Activated T-helper 1 cell treated with anti-CD3 and anti-CD28 coated beads, Interleukin-2, amount 50 U/mL, for 16 hours (primary cell): Measurements from ENCODE around the gene WWTR1.

Experiments used
- DNase-seq, 2 donors: peaks; one replicate each; pipeline ENCODE4 v3.0.0-alpha.2; 2020; ENCODE audit warnings: low read depth in 1 of 2, low spot score in 1 of 2

WWTR1 gene

DNA sequence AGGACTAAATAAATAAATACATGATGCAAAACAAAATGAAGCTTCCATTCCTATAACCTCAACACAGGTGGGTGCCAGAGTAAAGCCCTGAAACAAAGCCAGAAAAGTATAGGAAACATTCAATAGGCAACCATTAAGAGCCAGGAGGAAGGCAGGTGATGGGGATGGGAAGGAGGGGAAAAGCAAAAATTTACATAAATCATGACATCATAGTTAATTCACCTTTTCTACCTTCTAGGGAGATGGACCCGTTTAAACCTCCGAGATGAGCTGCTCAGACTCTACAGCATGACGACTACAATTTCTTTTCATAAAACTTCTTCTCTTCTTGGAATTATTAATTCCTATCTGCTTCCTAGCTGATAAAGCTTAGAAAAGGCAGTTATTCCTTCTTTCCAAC, 155.4 kb downstream of the WWTR1 start:
- DNase-seq = no peak

GRCh38 chr3:149501524-149501923, 156.3 kb downstream of the WWTR1 start:
- DNase-seq = no peak

- no peak for DNase-seq
Measured at GRCh38 chr3:149497966-149498670, 159.7 kb downstream of the WWTR1 start.

GRCh38 chr3:149496891-149497290, 160.9 kb downstream of the WWTR1 start:
- DNase-seq = no peak

DNA sequence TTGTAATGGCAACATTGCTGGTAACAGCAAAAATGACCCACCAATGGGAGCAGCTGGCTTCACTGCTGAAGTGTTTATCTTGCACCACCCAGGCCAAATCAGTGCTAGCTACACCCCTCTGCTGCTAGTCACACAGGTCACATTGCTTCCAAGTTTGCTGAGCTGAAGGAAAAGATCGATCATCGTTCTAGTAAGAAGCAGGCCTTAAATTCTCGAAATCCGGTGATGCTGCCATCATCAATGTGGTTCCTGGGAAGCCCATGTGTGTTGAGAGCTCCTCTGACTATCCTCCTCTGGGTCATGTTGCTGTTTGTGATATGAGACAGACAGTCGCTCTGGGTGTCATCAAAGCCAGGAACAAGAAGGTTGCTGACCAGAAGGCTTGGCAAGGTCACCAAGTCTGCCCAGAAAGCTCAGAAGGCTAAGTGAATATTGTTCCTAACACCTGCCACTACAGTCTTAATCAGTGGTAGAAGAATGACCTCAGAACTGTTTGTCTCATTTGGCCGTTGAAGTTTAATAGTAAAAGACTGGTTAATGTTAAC, 162.2 kb downstream of the WWTR1 start:
- DNase-seq = no peak

DNA sequence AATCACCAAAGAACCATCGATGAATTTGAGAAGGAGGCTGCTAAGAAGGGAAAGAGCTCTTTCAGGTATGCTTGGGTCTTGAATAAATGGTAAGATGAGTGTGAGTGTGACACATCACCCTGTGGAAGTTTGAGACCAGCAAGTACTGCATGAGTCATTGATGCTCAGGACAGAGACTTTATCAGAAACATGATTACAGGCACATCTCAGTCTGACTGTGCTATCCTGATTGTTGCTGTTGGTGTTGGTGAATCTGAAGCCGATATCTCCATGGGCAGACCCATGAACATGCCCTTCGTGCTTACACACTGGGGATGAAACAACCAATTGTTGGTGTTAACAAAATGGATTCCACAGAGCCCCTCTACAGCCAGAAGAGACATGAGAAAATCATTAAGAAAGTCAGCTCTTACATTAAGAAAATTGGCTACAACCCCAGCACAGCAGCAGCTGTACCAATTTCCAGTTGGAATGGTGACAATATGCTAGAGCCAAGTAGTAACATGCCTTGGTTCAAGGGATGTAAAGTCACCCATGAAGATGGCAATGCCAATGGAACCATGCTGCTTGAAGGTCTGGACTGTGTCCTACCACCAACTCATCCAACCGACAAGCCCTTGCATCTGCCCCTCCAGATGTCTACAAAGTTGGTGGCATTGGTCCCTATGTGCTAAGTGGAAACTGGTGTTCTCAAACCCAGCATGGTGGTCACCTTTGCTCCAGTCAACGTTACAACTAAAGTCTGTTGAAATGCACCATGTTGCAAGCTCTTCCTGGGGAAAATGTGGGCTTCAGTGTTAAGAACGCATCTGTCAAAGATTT, 162.9 kb downstream of the WWTR1 start:
- no peak for DNase-seq

DNA sequence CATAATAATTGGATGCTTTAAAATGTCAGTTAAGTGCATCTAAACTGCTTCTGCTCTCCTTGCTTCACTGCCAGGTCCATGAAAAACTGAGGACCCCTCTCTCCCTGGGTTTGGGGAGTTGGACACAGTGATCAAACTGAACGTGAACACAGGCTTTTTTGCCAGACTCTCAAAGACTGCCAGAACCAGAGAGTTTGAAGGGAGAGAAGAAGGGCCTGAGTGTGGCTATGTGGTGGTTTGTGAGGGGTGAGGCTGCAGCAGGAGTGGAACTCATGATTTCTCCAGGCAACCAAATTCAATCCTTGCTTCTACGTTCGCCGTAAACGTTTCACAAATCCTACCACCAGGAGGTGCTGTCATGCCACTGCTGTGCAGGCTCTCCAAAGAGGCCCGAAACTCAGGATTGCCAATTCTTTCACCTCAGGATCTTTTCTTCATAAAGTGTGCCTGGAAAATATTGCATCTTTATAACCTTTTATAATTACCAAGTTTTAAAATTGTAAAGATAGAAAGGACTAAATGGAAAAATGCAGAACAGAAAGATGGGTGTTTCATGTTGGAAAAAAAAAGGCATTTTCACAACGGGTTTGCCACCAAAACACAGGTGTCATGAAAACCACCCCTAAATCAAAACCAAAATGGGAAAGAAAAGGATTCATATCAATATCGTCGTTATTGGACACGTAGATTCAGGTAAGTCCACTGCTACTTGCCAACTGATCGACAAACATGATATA, 163.6 kb downstream of the WWTR1 start:
- no peak for DNase-seq

DNA sequence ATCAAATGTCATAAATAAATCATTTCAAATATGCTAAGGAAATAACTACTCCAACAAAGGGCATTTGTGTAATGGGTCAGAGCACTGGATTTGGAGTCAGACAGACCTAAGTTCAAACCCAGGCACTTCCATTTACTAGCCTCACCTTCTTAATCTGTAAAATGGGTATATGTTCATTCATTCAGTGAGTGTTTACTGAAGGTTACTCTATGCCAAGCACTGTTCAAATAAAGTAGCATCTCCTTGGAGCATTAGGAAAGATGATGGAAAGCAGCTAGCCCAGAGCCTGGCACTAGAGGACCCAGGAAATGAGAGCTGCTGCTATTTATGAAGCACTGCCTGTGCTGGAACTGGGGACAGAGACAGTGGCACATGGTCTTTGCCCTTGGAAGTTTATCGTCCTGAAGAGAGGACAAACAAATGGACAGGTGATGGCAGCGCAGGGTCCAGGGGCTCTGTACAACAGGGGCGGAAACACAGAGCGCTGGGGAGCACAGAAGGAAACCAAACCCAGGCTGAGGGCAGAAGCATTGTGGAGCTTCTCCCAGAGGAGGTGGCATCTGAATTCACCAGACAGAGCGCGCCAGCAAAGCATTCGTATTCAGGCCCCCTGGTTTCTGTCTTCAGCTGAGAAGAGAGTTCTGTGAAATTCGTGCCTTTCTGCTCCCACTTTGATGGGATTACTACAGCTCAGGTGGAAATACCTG, 164.4 kb downstream of the WWTR1 start:
- DNase-seq = no peak

GRCh38 chr3:149490260-149490971, 167.4 kb downstream of the WWTR1 start:
- no peak for DNase-seq

- no peak for DNase-seq
Measured at GRCh38 chr3:149489060-149489690, 168.7 kb downstream of the WWTR1 start.

DNA sequence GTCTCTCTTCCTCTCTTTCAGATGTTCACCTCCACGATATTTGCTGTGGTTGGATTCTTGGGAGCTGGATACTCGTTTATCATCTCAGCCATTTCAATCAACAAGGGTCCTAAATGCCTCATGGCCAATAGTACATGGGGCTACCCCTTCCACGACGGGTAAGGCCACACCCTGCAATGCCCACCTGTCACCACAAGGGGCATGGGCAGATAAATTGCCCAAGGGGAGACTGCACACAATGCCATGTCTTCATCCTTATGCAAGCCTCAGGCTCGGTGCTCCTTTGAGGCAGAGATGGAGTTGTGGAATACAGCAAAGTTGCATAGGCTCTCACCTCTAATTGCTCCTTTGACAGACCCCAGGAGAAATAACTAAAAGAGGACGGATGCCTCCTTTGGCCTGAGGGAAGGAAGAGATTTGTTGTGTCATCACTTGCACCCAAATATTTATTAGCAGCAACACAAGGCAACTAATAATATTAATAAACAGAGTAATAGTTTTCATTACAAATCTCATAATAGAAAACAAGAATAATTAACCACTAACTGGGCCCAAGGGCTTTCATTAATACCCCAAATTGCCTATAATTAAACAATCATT, 170.1 kb downstream of the WWTR1 start:
- no peak for DNase-seq

- no peak for DNase-seq
Measured at GRCh38 chr3:149486726-149487125, 171.1 kb downstream of the WWTR1 start.

GRCh38 chr3:149481491-149481890, 176.3 kb downstream of the WWTR1 start:
- DNase-seq = no peak

DNA sequence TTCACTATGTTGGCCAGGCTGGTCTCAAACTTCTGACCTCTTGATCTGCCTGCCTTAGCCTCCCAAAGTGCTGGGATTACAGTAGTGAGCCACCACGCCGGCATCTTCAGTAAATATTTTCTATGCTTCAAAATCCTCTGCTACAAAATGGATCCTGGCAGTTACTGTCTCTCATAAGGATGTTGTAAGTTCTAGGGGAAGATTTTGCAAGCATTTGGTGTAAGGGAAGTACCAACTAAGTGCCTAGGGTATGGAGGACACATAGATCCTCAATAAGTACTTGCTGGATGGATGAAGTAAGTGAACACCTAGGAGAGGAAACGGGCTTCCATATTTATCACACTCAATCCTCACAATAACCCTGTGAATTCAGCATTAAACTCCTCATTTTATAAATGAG, 176.8 kb downstream of the WWTR1 start:
- DNase-seq = no peak

- no peak for DNase-seq
Measured at GRCh38 chr3:149480326-149481017, 177.4 kb downstream of the WWTR1 start.

GRCh38 chr3:149479621-149480325, 178.1 kb downstream of the WWTR1 start:
- DNase-seq = no peak

GRCh38 chr3:149476225-149476624, 181.6 kb downstream of the WWTR1 start:
- no peak for DNase-seq

DNA sequence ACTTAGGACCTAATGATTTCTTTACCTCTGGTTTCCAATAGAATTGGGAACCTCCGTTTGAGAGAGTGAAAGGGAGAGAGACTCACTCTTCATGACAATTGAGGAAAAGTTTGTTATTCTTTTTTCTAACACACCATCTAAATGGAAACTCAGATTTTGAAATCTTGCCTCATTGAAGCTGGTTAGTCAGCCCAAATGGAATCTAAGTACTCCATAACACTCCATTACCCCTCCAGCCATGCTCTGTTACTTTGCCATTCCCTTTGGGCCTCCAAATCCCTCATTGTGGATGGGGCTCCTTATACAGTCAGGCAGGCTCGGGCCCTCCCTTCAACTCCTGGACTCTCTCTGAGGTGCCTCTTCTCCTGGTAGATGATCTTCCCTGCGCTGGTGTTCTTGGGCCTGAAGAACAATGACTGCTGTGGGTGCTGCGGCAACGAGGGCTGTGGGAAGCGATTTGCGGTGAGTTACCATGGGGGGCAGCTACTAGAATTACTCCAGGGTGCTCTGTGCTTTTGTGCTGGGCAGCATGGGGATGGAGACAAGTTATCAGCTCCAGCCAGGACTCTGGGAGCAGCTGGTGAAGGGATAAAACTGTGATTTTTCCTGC, 182.3 kb downstream of the WWTR1 start:
- no peak for DNase-seq
